NCI-H1436 treated with DMSO at 0.1 percent for 48 hours (cell line): ENCODE results near the gene ZNF710.
A peak's percentile ranks its signal among the peaks of the same experiment; 100 is the strongest.

ENCODE experiments used
- DNase-seq: peaks from one replicate; lab custom pipeline; 2025; lab: John Stamatoyannopoulos, UW

The ZNF710 gene

GRCh38 chr15:90038632-90039095 is 37.5 kb downstream of the ZNF710 start:
- DNase-seq: no peak

GRCh38 chr15:90039996-90040395 is 38.9 kb downstream of the ZNF710 start:
- DNase-seq: no peak

GRCh38 chr15:90040618-90041017 is 39.5 kb downstream of the ZNF710 start:
- no peak for DNase-seq

- no peak for DNase-seq
Measured at GRCh38 chr15:90042356-90042755, 41.2 kb downstream of the ZNF710 start.

GRCh38 chr15:90042766-90043529 is 41.8 kb downstream of the ZNF710 start:
- no peak for DNase-seq

GRCh38 chr15:90043530-90044010 is 42.4 kb downstream of the ZNF710 start:
- no peak for DNase-seq

GRCh38 chr15:90044191-90044590 is 43.1 kb downstream of the ZNF710 start:
- DNase-seq: no peak

- DNase-seq: no peak
Measured at GRCh38 chr15:90044916-90045371, 43.8 kb downstream of the ZNF710 start.

- no peak for DNase-seq
Measured at GRCh38 chr15:90046289-90046688, 45.2 kb downstream of the ZNF710 start.

- peak; percentile 40 for DNase-seq
Measured at GRCh38 chr15:90046911-90047392, 45.8 kb downstream of the ZNF710 start.

- DNase-seq: no peak
Measured at GRCh38 chr15:90047956-90048575, 46.9 kb downstream of the ZNF710 start.

GRCh38 chr15:90049030-90049429 is 47.9 kb downstream of the ZNF710 start:
- no peak for DNase-seq

- no peak for DNase-seq
Measured at GRCh38 chr15:90049666-90050604, 48.8 kb downstream of the ZNF710 start.

GRCh38 chr15:90051874-90052273 is 50.8 kb downstream of the ZNF710 start:
- no peak for DNase-seq

- no peak for DNase-seq
Measured at GRCh38 chr15:90053685-90054466, 52.8 kb downstream of the ZNF710 start.

- DNase-seq: no peak
Measured at GRCh38 chr15:90054618-90055097, 53.5 kb downstream of the ZNF710 start.

- DNase-seq: no peak
Measured at GRCh38 chr15:90055182-90055581, 54.1 kb downstream of the ZNF710 start.

GRCh38 chr15:90056529-90056928 is 55.4 kb downstream of the ZNF710 start:
- no peak for DNase-seq

- DNase-seq: no peak
Measured at GRCh38 chr15:90058308-90058707, 57.2 kb downstream of the ZNF710 start.

- DNase-seq: no peak
Measured at GRCh38 chr15:90058775-90059174, 57.7 kb downstream of the ZNF710 start.
